Caki2 (cell line): ENCODE results near the gene ZNF398. TPM values are rescaled to one million over a fixed set of nuclear protein-coding genes. Genes with fewer than 3 reads are reported as not detected.
A peak's percentile ranks its signal among the peaks of the same experiment; 100 is the strongest.

ENCODE experiments used
- DNase-seq: peaks from one replicate; pipeline ENCODE4 v3.0.0-alpha.2; 2015; ENCODE audit warnings: low read depth
- in situ Hi-C: cut with HindIII; loops from 2 replicates; pipeline ENCODE4 v1.10.0; 2016; ENCODE audit warnings: low sequenced_read_pairs, low pct_unique_long_range_greater_than_20kb, mixed read lengths
- total RNA-seq: library from RNA; depleted of rRNA; stranded (reverse); fragments of >200 nt; shearing (Covaris generic); gene quantifications from 2 replicates; pipeline ENCODE4 v1.2.3, GENCODE V29; 2014; ENCODE audit warnings: low replicate concordance

ZNF398 gene
- total RNA-seq, 1 experiment from 2014 or later: 2.9 TPM

DNA sequence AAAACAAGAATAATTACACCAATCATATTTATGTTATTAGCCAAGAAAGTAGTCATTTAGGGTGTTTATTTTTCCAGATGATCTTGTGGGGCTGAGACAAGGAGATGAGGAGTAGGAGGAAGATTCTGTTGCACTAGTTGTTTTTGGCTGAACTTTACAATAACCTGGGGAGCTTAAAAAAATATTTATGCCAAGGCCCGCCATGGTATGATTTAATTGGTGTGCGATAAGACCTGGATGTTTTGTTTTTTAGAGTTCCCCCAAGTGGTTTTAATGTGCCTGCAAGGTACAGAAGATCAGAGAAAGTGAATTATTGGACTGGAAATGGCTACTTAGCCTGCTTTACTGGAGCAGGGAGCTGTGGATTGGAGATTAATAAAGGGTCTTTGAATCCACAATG is 41.0 kb downstream of the ZNF398 start:
- in situ Hi-C loops: no loop called here
- no peak for DNase-seq

DNA sequence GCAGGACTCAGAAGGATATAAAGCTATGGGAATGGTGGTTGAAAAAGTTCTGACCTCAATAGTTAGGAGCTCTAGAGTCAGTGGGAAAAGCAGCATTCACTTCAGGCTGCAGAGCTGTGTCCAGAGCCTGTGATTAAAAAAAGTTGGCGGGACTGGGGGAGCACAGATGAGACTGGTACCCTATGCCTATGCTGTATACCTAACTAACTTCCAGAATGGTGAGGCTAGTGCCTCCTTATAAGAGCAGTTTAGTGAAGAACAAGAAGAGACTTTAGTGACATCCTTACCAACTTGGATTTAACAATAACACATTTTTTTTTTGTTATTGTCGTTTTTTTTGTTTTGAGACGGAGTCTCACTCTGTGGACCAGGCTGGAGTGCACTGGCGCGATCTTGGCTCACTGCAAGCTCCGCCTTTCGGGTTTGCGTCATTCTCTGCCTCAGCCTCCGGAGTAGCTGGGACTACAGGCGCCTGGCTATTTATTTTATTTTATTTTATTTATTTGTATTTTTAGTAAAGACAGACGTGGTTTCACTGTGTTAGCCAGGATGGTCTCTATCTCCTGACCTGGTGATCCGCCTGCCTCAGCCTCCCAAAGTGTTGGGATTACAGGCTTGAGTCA is 41.5 kb downstream of the ZNF398 start:
- in situ Hi-C loops: no loop called here
- DNase-seq: no peak

GRCh38 chr7:149191851-149192250 is 44.6 kb downstream of the ZNF398 start:
- in situ Hi-C loops: no loop called here
- DNase-seq: no peak

DNA sequence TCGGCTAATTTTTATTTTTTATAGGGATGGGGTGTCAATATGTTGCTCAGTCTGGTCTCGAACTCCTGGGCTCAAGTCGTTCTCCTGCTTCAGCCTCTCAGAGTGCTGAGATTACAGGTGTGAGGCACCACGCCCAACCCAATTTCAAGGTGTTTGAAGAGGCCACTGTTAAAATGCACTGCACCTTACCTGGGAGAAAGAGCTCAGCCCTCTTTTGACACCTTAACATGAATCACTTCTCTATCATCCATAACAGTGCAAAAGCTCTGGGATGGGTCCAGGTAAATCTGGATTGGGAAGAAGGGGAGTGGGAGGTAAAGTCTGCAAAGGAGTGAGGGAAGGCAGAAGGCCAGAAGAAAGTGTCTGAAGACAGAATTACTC is 47.5 kb downstream of the ZNF398 start:
- in situ Hi-C loops: no loop called here
- no peak for DNase-seq

DNA sequence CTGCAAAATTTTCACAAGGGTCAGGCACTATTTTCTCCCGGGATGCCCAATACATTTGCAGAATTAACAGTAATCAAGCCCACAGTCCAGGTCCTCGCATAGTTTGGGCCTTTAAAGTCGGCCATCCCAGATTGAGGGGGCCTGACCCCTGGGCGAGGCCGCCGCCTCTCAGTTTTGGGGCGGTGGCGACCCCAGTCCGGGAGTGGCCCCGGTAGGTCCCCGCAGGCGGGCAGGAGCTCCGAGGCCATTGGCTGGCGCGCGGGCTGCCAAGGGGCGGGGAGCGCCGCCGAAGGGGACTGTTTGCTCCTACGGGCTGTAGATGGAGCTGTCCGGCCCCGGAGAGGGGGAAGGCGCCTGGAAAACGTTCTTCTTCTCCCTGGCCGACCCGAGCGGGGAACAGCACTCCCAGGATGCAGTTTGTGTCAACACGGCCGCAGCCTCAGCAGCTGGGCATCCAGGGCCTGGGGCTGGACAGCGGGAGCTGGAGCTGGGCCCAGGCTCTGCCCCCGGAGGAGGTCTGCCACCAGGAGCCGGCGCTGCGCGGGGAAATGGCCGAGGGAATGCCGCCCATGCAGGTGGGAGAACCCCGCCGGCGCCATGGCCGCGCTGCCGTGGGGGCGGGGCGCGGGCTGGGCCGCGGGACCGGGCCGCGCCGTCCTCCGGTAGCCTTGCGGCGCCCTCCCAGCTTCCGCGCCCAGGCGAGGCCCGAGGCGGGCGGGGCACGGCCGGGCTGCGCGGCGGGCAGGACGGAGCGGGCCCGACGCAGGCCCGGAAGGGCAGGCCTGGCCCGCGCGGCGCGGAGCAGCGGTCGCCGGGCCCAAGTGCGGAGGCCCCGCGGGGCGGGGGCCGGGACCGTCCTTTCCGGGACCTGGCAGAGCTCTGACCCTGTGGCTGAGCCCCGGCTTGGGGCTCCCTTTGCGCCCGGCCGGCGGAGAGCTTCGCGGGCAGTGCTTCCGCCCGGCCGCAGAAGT is 48.2 kb downstream of the ZNF398 start, which contains the start of gene ZNF282:
TSS of gene ZNF282 (plus strand) at position 367 of the 971 bp plus-strand sequence. CDS start at position 411, 44 bp downstream.
- DNase-seq: peak; percentile 92
- in situ Hi-C loops: no loop called here

DNA sequence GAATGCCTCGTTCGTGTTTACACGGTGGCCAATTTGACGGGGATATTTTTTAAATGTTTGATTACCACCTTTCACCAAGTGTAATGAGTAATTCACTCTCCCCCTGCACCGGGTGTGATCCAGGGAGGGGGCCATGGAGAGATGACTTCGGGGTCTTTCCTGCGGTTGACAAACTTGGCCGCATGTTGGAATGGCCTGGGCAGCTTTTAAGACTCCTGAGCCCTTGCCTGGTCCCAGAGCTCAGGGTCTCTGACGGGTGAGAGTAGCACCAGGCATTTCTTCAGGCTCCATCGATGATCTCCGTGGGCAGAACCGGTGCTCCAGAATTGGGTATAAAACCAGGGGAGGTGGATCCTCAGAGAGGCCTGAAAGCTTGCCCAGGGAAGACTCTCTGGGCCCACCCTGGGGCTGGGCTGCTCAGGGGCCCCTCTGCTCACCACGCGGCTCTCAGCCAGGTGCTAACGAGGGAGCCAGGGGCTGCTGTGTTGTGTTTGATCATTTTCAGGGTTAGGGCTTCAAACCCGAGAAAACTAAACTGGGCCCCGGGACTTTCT is 49.0 kb downstream of the ZNF398 start:
- in situ Hi-C loops: no loop called here
- peak; percentile 25 for DNase-seq

- DNase-seq: peak; percentile 22
These were observed 49.5 kb downstream of the ZNF398 start for GRCh38 chr7:149196705-149197171.

GRCh38 chr7:149197675-149198074 is 50.4 kb downstream of the ZNF398 start:
- in situ Hi-C loops: no loop called here

More at GRCh38 chr7:149196705-149197171, 49.5 kb downstream of the ZNF398 start:
- in situ Hi-C loops: no loop called here

GRCh38 chr7:149198161-149198816 is 51.0 kb downstream of the ZNF398 start:
- DNase-seq: no peak
- in situ Hi-C loops: no loop called here

More at GRCh38 chr7:149197675-149198074, 50.4 kb downstream of the ZNF398 start:
- DNase-seq: no peak

DNA sequence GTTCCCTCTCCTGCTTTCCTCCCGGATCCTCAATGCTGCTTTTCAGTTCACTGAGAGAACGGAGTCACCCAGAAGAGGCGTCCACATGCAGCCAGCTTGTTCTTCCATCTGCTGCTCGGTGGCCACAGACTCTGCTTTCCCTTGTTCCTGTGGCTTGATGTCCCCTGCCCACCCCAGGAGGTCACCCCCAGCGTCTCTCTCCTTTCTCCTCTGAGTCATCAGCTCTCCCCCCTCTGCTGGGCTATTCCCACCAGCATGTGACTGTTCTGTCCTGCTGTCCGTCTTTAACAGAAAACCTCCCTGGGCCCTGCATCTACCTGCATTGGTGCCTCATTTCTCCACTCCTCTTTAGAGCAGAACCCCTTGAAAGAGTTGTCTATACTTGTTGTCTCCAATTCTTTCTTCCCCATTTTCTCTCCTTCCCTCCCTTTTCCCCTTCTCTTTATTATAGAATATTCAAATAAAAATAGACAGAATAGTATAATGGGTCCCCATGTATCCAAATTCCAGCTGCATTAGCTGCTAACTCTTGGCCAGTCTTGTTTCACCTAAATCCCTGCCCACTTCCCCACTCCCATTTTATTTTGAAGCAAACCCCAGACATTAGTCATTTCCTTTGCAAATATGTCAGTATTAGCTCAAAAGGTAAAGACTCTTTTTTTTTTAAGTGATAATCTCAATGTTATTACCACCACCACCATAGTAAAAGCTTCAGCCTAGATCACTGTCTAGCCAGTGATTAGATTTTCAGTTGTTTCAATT is 52.2 kb downstream of the ZNF398 start:
- in situ Hi-C loops: no loop called here
- DNase-seq: no peak

- in situ Hi-C loops: no loop called here
- DNase-seq: no peak
These were observed 55.6 kb downstream of the ZNF398 start for GRCh38 chr7:149202831-149203231.

DNA sequence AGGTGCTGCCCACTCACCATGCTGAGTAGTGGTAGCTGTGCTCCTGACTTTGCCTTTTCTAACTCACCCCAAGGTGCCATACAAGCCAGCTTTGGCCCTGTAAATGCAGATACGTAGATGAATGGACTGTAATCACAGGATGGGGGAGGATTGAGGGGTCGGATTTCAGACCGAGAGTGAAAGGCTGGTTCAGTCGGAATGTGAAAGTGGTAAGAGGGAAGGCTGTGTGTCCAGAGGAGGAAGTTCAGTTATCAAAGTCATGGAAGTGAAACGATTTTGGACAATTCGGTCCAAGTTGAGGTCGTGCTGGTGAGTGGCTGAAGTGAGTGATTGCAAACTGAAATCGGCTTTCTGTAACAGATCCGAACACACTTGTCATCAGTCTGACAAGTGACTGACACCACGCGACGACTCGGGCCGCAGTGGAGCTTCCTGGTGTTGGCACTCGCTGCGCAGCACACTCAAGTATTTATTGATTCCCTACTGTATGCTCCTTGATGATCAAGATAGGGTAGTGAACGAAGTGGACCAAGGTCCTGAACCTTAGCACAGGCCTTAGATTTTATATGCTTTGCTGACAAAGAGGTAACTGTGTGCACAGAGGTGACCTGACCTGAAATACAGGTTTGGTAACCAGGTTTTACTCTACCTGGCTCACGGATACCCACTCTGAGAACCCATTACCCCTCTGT is 58.6 kb downstream of the ZNF398 start:
- in situ Hi-C loops: no loop called here
- DNase-seq: no peak

DNA sequence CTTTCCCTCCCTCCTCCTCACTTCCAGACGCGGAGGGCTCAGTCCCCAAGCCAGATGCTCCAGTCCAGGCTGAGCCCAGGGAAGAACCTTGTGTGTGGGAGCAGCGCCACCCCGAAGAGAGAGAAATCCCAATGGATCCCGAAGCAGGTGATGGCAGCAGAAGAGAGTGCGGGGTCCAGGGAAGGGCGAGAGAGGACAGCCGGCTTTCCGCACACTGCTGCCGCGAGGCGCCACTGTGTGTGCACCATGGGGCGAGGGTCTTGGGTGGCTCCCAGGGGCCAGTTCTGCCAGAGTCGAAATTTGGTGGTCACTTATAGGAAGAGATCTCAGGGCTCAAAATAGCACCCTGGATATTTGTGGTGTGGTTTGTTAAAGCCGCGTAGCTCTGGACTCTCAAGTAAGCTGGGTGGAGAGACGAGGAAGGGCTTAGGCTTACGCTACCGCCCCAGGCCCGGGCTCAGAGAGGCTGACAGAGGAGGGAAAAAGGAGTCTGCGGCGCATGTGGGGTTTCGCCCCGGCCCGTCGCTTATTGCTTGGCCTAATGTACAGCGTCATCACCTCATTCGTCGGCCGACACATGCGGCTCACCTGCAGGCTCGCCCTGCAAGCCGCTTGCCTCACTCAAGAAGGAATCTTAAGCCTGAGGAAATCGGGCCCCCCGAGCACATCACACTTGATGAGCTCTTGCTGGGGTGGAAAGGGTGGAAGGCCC is 60.2 kb downstream of the ZNF398 start:
- no peak for DNase-seq
- in situ Hi-C loops: no loop called here

GRCh38 chr7:149209518-149210269 is 62.4 kb downstream of the ZNF398 start:
- in situ Hi-C loops: no loop called here
- DNase-seq: peak; percentile 56

- no peak for DNase-seq
- in situ Hi-C loops: no loop called here
These were observed 63.3 kb downstream of the ZNF398 start for GRCh38 chr7:149210551-149210950.
